Natural killer cell (primary cell): ENCODE measurements around the gene LAMC2. TPM values are rescaled to one million over a fixed set of nuclear protein-coding genes. Genes with fewer than 3 reads are reported as not detected.

Experiments
- ATAC-seq, 3 donors: fragments of 150-1000 bp in 2 of 3; fragments of 200-7000 bp in 1 of 3; cut with Tn5 transposase; 1 replicate in 1 of 3; 2 replicates in 2 of 3; pipeline ENCODE4 v1.10.0; 2021; ENCODE audit warnings: mild to moderate bottlenecking in 2 of 3, moderate library complexity in 2 of 3
- DNase-seq, 2 donors: peaks; one replicate each; pipeline versions ENCODE4 v3.0.0 to v3.0.0-alpha.2; 2013 to 2021; ENCODE audit warnings: mixed read lengths in 1 of 2
- H3K27ac ChIP-seq: one replicate; pipeline ENCODE4 v1.5.1; 2013; ENCODE audit warnings: mild to moderate bottlenecking, low read length
- H3K27me3 ChIP-seq: one replicate; pipeline ENCODE4 v1.6.1; 2013; ENCODE audit warnings: low read length; ENCODE audit not compliant: control insufficient read depth, insufficient read depth
- H3K36me3 ChIP-seq: one replicate; pipeline ENCODE4 v1.6.1; 2013; ENCODE audit warnings: low read length; ENCODE audit not compliant: control insufficient read depth, insufficient read depth
- H3K4me1 ChIP-seq: one replicate; pipeline ENCODE4 v1.6.1; 2013; ENCODE audit warnings: low read length; ENCODE audit not compliant: control insufficient read depth, insufficient read depth
- H3K4me3 ChIP-seq: one replicate; pipeline ENCODE4 v1.5.1; 2013; ENCODE audit warnings: low read length
- H3K9me3 ChIP-seq: one replicate; pipeline ENCODE4 v1.6.1; 2013; ENCODE audit warnings: low read length; ENCODE audit not compliant: control insufficient read depth, insufficient read depth
- H3K27ac Mint-ChIP-seq, 2 donors: one replicate each; pipeline ENCODE4 v1.8.0; 2022; ENCODE audit warnings: mild to moderate bottlenecking in 2 of 2, mixed read lengths in 2 of 2, moderate library complexity in 1 of 2
- H3K27me3 Mint-ChIP-seq, 2 donors: one replicate each; pipeline ENCODE4 v1.8.0; 2022; ENCODE audit warnings: low read depth in 2 of 2, mixed read lengths in 2 of 2
- H3K36me3 Mint-ChIP-seq: one replicate; pipeline ENCODE4 v1.8.0; 2022; ENCODE audit warnings: mixed read lengths
- H3K4me1 Mint-ChIP-seq, 2 donors: one replicate each; pipeline ENCODE4 v1.8.0; 2022; ENCODE audit warnings: mixed read lengths in 2 of 2
- H3K4me3 Mint-ChIP-seq: one replicate; pipeline ENCODE4 v1.8.0; 2022; ENCODE audit warnings: mild to moderate bottlenecking, moderate library complexity, mixed read lengths
- H3K9me3 Mint-ChIP-seq, 2 donors: one replicate each; pipeline ENCODE4 v1.8.0; 2022; ENCODE audit warnings: mixed read lengths in 2 of 2
- CTCF ChIP-seq: fragments of 200-600 bp; IDR thresholded peaks from one replicate; pipeline ENCODE4 v1.8.0; 2022; ENCODE audit warnings: antibody characterized with exemption
- WGBS: methylation state at CpG from one replicate; pipeline ENCODE4 v1.1.7; 2013; ENCODE audit warnings: missing lambda C conversion rate; ENCODE audit not compliant: insufficient coverage; 5-methylcytosine and 5-hydroxymethylcytosine counted together
- intact Hi-C: fragments of 100-400 bp; cut with micrococcal nuclease; formaldehyde crosslinking; loops from one replicate; pipeline ENCODE4 v1.14.2; 2022
- total RNA-seq, 4 donors: library from RNA; stranded (reverse); fragments of 120-200 nt in 1 of 4; gene quantifications; one replicate each; pipeline versions ENCODE4 v1.2.3 to v1.2.4, GENCODE V29; 2013 to 2022

The LAMC2 gene
- total RNA-seq, 3 donors from 2014 or later (not counting 1 experiment from before 2014, with no cell fraction given): not detected

- DNase-seq (no peak), ATAC-seq (no peak)
- Histone ChIP-seq H3K4me3 (no peak overlapping the region), H3K4me1 (no peaks in the 10 kb centered on the region), H3K27ac (no peak overlapping the region), H3K27me3 (peaks cover 2% of the 10 kb centered on the region), H3K9me3 (no peaks in the 10 kb centered on the region), H3K36me3 (no peaks in the 10 kb centered on the region)
- Mint-ChIP-seq H3K36me3 (no peaks in the 10 kb centered on the region), H3K27ac (no peak overlapping the region), H3K27me3 (peaks cover 9 to 15% of the 10 kb centered on the region in 2 donors), H3K4me1 (no peaks in the 10 kb centered on the region), H3K9me3 (no peaks in the 10 kb centered on the region), H3K4me3 (no peak overlapping the region)
- TF ChIP-seq CTCF: no peak
- intact Hi-C loops: no loop called here
- 89% methylated on average over 2 of the region's 3 CpGs for WGBS
Measured at GRCh38 chr1:183245357-183245756, 59.3 kb downstream of the LAMC2 start.

GRCh38 chr1:183246436-183246835 lies 60.4 kb downstream of the LAMC2 start:
- Mint-ChIP-seq H3K27me3 (peaks cover 9% of the 10 kb centered on the region in 2 donors), H3K36me3 (no peaks in the 10 kb centered on the region)
- no peaks in the 10 kb centered on the region for H3K9me3 ChIP-seq

GRCh38 chr1:183247066-183247465 lies 61.0 kb downstream of the LAMC2 start:
- Mint-ChIP-seq H3K4me3 (no peak overlapping the region), H3K27ac (no peak overlapping the region), H3K9me3 (peaks cover 0 to 3% of the 10 kb centered on the region in 2 donors), H3K36me3 (no peaks in the 10 kb centered on the region), H3K27me3 (peaks cover 10 to 11% of the 10 kb centered on the region in 2 donors), H3K4me1 (no peaks in the 10 kb centered on the region)
- 89% methylated on average over 11 of the region's 11 CpGs for WGBS
- no peak for DNase-seq
- TF ChIP-seq CTCF: no peak
- intact Hi-C loops: no loop called here
- Histone ChIP-seq H3K4me1 (no peaks in the 10 kb centered on the region), H3K4me3 (no peak overlapping the region), H3K36me3 (no peaks in the 10 kb centered on the region), H3K27me3 (peaks cover 2% of the 10 kb centered on the region), H3K9me3 (no peaks in the 10 kb centered on the region), H3K27ac (no peak overlapping the region)
- no peak for ATAC-seq

More at GRCh38 chr1:183246436-183246835, 60.4 kb downstream of the LAMC2 start:
- no peak overlapping the region for H3K27ac Mint-ChIP-seq
- Histone ChIP-seq H3K4me1 (no peaks in the 10 kb centered on the region), H3K27me3 (peaks cover 2% of the 10 kb centered on the region), H3K27ac (no peak overlapping the region), H3K4me3 (no peak overlapping the region), H3K36me3 (no peaks in the 10 kb centered on the region)
- ATAC-seq (no peak), DNase-seq (no peak)
- H3K9me3 Mint-ChIP-seq: no peaks in the 10 kb centered on the region
- H3K4me3 Mint-ChIP-seq: no peak overlapping the region
- intact Hi-C loops: no loop called here
- no peak for TF ChIP-seq CTCF
- no peaks in the 10 kb centered on the region for H3K4me1 Mint-ChIP-seq

GRCh38 chr1:183247484-183247883 lies 61.4 kb downstream of the LAMC2 start:
- no peak overlapping the region for H3K27ac ChIP-seq
- peaks cover 0 to 3% of the 10 kb centered on the region in 2 donors for H3K9me3 Mint-ChIP-seq
- no peaks in the 10 kb centered on the region for H3K36me3 ChIP-seq
- H3K4me1 ChIP-seq: no peaks in the 10 kb centered on the region
- H3K27me3 Mint-ChIP-seq: peaks cover 11 to 12% of the 10 kb centered on the region in 2 donors
- ATAC-seq (no peak), DNase-seq (no peak)
- WGBS: 100% methylated on average over 2 of the region's 3 CpGs
- no peak overlapping the region for H3K27ac Mint-ChIP-seq
- H3K4me1 Mint-ChIP-seq: no peaks in the 10 kb centered on the region
- H3K4me3 Mint-ChIP-seq: no peak overlapping the region
- TF ChIP-seq CTCF: no peak
- H3K4me3 ChIP-seq: no peak overlapping the region
- intact Hi-C loops: no loop called here
- peaks cover 2% of the 10 kb centered on the region for H3K27me3 ChIP-seq
- no peaks in the 10 kb centered on the region for H3K36me3 Mint-ChIP-seq
- no peaks in the 10 kb centered on the region for H3K9me3 ChIP-seq
